Testis (tissue), 3 donors: ENCODE results near the gene SGIP1. TPM values are rescaled to one million over a fixed set of nuclear protein-coding genes. Genes with fewer than 3 reads are reported as not detected.
A peak's percentile ranks its signal among the peaks of the same experiment; 100 is the strongest.

ENCODE experiments used
- DNase-seq: peaks from one replicate; pipeline ENCODE4 v3.0.0-alpha.2; 2019
- H3K27ac ChIP-seq, 2 donors: fragments of 200-600 bp; sonication (generic); one replicate each; pipeline ENCODE4 v1.5.1; 2019
- H3K27me3 ChIP-seq: fragments of 200-600 bp; sonication (generic); one replicate; pipeline ENCODE4 v1.5.1; 2019
- H3K36me3 ChIP-seq: fragments of 200-600 bp; sonication (generic); one replicate; pipeline ENCODE4 v1.5.1; 2017; ENCODE audit warnings: low read depth; ENCODE audit errors: missing control alignments
- H3K4me1 ChIP-seq: fragments of 200-600 bp; sonication (generic); one replicate; pipeline ENCODE4 v1.5.1; 2019
- H3K4me3 ChIP-seq, 2 donors: fragments of 200-600 bp; sonication (generic); one replicate each; pipeline ENCODE4 v1.5.1; 2017 to 2019
- H3K9me3 ChIP-seq: fragments of 200-600 bp; sonication (generic); one replicate; pipeline ENCODE4 v1.5.1; 2017
- POLR2A ChIP-seq: fragments of 450-650 bp; IDR thresholded peaks from one replicate; pipeline ENCODE4 v1.6.1; 2017; ENCODE audit warnings: antibody characterized with exemption, mild to moderate bottlenecking, moderate library complexity
- WGBS, 2 donors: methylation state at CpG; one replicate each; pipeline ENCODE4 v1.1.5; 2018; 5-methylcytosine and 5-hydroxymethylcytosine counted together
- intact Hi-C: fragments of 100-400 bp; cut with DNase I; formaldehyde crosslinking; loops from one replicate; pipeline ENCODE4 v1.15.1; 2023; ENCODE audit warnings: low total_unique reads
- polyA plus RNA-seq: library from polyadenylated mRNA; stranded (reverse); fragments of 350-450 nt; fragmentation: Illumina TruSeq; extraction: RNeasy Lipid Tissue Mini Kit (QIAGEN cat#74804); gene quantifications from one replicate; pipeline ENCODE4 v1.2.3, GENCODE V29; 2014; ENCODE audit warnings: low read depth, low replicate concordance; ENCODE audit not compliant: insufficient read depth
- total RNA-seq, 2 donors: library from RNA; depleted of rRNA; stranded (reverse); fragments of >200 nt; gene quantifications; one replicate each; pipeline ENCODE4 v1.2.3, GENCODE V29; 2016
- TF ChIP-seq, protein P1 (sequence below), 3 experiments: fragments of 450-650 bp in 2 of 3; fragments of 200-600 bp in 1 of 3; sonication (generic) in 1 of 3; IDR thresholded peaks; one replicate each; pipeline ENCODE4 v1.5.1; 2016 to 2019; ENCODE audit warnings: antibody characterized with exemption in 3 of 3, mild to moderate bottlenecking in 2 of 3, moderate library complexity in 1 of 3

Gene SGIP1
- total and polyA plus RNA-seq, 3 donors from 2014 or later = 11.7 to 67.9 (median 48.1) TPM

DNA sequence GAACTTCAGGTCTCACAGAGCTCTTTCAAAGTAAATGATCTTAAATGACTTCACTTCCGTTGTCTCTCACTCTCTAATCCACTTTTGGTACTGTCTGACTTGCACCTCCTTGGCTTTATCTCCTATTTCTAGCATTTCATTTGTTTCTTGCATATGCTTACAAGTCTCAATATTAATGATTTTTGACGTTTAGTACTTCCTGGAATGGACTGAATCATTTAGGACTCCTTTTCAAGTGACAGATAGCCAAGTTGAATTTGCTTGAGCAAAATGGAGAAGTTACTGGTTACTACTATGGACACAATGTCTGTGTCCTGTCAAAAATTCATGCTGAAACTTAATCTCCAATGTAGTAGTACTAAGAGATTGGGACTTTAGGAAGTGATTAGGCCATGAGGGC lies 7.0 kb upstream of the SGIP1 start:
- WGBS, 2 donors = 74 to 75% methylated on average over 2 of the region's 2 CpGs
- no peaks in the 10 kb centered on the region for H3K36me3 ChIP-seq
- TF ChIP-seq POLR2A = no peak
- intact Hi-C loops = no loop called here
- no peaks in the 10 kb centered on the region for H3K9me3 ChIP-seq
- no peak overlapping the region for H3K4me3 ChIP-seq
- no peak overlapping the region for H3K27ac ChIP-seq
- no peaks in the 10 kb centered on the region for H3K4me1 ChIP-seq
- no peaks in the 10 kb centered on the region for H3K27me3 ChIP-seq
- DNase-seq = no peak

DNA sequence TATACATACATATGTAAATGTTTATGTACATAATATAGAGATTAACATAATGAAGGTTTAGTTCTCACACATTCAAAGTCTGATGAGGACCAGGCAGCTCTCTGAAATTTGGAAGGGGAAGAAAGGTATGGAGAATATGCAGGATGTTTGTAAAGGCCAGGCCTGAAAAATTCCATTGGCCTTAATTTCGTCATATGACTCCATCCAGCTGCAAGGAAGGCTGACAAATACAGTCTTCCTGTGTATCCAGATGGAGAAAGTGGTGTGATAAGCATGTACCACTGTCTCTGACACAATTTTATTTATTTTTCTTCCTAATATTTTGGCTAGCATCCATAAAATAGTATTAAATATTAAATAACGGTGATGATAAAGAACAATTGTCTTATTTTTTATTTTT lies 6.3 kb upstream of the SGIP1 start:
- TF ChIP-seq, protein P1, sequence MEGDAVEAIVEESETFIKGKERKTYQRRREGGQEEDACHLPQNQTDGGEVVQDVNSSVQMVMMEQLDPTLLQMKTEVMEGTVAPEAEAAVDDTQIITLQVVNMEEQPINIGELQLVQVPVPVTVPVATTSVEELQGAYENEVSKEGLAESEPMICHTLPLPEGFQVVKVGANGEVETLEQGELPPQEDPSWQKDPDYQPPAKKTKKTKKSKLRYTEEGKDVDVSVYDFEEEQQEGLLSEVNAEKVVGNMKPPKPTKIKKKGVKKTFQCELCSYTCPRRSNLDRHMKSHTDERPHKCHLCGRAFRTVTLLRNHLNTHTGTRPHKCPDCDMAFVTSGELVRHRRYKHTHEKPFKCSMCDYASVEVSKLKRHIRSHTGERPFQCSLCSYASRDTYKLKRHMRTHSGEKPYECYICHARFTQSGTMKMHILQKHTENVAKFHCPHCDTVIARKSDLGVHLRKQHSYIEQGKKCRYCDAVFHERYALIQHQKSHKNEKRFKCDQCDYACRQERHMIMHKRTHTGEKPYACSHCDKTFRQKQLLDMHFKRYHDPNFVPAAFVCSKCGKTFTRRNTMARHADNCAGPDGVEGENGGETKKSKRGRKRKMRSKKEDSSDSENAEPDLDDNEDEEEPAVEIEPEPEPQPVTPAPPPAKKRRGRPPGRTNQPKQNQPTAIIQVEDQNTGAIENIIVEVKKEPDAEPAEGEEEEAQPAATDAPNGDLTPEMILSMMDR (IDR thresholded peaks at IDR 0.05) = no peak
- no peak for TF ChIP-seq POLR2A
- WGBS, 2 donors = 77 to 82% methylated on average over 2 of the region's 2 CpGs
- intact Hi-C loops = no loop called here

DNA sequence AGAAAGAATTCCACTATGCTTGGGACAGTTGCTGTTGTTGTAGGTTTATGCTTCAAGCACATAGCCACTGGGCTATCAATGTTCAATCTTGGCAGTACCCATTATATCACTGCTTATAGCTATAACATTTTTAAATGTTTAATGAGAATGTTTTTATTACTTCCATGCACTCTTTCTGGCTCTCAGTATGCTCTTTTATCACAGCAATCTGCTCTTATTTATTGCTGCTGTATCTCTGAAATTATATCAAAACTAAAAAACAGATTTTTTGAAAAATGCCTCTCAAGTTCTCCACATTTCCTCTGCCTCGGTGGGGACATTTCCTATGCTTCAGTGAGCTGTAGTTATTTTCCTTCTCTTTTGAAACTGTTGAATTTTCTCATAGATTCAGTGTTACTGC lies 5.4 kb upstream of the SGIP1 start:
- WGBS, 2 donors = 70 to 75% methylated on average over 1 of the region's 1 CpG
- H3K36me3 ChIP-seq = no peaks in the 10 kb centered on the region
- H3K27ac ChIP-seq = no peak overlapping the region
- no peak overlapping the region for H3K4me3 ChIP-seq
- H3K27me3 ChIP-seq = no peaks in the 10 kb centered on the region
- H3K4me1 ChIP-seq = no peaks in the 10 kb centered on the region
- DNase-seq = no peak
- intact Hi-C loops = no loop called here
- TF ChIP-seq POLR2A = no peak
- TF ChIP-seq, protein P1 (IDR thresholded peaks at IDR 0.05) = no peak
- H3K9me3 ChIP-seq = no peaks in the 10 kb centered on the region

More for the DNA sequence above, 6.3 kb upstream of the SGIP1 start:
- Histone ChIP-seq H3K4me1 (no peaks in the 10 kb centered on the region), H3K9me3 (no peaks in the 10 kb centered on the region), H3K27me3 (no peaks in the 10 kb centered on the region), H3K4me3 (no peak overlapping the region), H3K27ac (no peak overlapping the region), H3K36me3 (no peaks in the 10 kb centered on the region)
- DNase-seq = no peak

DNA sequence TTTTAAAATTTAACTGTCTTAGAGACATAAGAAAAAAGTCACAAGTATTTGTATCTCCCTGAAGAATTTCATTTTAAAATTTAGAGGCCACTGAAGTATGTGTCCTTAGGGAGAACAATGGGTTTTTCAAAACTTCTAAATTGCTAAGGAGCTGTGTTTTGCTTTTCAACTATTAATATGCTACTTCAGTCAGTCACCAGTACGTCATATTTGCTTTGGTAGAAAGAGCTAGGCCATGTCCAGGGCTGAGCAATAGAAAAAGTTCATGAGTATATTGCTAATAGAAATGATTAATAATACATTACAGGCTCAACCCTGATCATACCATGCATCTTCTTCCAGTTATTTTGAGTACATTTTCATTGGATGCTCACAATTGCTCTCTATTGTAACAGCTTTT lies 1.7 kb upstream of the SGIP1 start:
- TF ChIP-seq, protein P1 (IDR thresholded peaks at IDR 0.05) = no peak
- no peak for TF ChIP-seq POLR2A
- H3K9me3 ChIP-seq = no peaks in the 10 kb centered on the region
- H3K4me3 ChIP-seq = no peak overlapping the region
- H3K27me3 ChIP-seq = no peaks in the 10 kb centered on the region
- DNase-seq = no peak
- peaks cover 2% of the 10 kb centered on the region for H3K4me1 ChIP-seq
- no peaks in the 10 kb centered on the region for H3K36me3 ChIP-seq
- no peak overlapping the region for H3K27ac ChIP-seq
- intact Hi-C loops = no loop called here
- 60 to 66% methylated on average over 1 of the region's 1 CpG for WGBS, 2 donors

DNA sequence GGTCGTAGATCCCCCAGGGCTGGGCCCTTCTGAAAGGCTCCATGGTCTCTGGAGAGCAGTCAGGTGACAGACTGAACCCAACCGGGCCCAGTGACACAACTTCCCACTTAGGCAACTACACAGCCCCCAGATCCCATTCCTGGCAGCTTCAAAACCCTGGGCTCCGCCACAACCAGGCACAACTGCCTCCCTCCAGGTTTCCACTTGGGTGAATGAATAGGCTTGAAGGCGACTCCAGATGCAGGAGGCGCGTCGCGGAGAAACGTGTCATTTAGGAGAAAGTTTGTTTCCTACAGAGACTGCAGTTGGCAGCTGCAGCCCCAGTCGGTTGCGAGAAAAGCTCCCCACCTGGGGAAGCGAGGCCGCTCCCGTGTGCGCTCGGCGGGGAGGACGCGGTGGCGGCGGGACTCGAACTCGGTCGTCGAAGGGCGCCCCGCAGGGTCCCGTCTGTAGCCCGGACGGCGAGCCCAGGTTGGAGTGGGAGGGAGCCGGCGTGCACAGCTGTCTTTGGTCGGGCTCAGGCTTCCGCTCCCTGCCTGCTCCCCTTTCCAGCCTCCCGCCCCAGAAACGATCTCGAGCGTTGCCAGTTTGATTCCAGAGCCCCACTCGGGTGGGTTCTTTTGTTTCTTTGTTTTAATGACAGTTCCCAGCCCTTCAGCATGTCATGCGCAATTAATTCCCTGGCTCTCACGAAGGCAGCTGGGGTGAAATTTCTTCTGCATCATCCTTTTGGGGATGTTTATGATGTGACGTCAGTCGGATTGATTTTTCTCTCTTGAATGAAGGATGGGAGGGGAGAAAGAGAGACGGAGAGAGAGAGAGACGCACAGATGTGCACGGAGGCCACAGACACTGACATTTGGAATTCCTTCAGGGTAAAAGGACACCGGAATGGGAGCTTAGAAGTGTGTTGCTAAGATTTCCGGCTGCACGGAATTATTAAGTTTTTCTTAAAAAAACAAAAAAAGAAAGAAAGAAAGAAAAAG lies 862 bp upstream of the SGIP1 start:
- Histone ChIP-seq H3K36me3 (no peaks in the 10 kb centered on the region), H3K27ac (peak overlapping the region; percentile 77 to 84), H3K9me3 (no peaks in the 10 kb centered on the region), H3K27me3 (no peaks in the 10 kb centered on the region), H3K4me3 (peak overlapping the region; percentile 44 to 68), H3K4me1 (peaks cover 4% of the 10 kb centered on the region)
- TF ChIP-seq, protein P1 (IDR thresholded peaks at IDR 0.05) = no peak
- no peak for TF ChIP-seq POLR2A
- DNase-seq = peak; percentile 21
- intact Hi-C loops = no loop called here
- 7 to 10% methylated on average over 31 to 50 of the region's 50 CpGs for WGBS, 2 donors
